ENCODE data around the gene MYO16.

DNA sequence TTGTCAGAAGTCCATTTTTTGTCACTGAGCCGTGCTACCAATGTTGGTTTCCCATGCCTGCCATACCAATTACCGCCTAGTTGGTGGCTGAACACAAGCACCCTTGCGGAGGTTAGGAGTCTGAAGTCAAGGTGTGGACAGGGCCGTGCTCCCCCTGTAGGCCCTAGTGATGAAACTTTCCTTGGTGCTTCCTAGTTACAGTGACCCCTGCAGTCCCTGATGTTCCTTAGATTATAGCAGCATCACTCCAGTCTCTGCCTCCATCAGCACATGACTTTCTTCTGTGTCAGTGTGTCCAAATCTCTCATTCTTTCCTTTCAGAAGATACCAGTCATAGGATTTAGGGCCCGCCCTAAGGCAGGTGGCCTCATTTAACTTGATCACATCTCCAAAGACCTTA, 99.0 kb downstream of the MYO16 start:
- TF ChIP-seq, protein P1, sequence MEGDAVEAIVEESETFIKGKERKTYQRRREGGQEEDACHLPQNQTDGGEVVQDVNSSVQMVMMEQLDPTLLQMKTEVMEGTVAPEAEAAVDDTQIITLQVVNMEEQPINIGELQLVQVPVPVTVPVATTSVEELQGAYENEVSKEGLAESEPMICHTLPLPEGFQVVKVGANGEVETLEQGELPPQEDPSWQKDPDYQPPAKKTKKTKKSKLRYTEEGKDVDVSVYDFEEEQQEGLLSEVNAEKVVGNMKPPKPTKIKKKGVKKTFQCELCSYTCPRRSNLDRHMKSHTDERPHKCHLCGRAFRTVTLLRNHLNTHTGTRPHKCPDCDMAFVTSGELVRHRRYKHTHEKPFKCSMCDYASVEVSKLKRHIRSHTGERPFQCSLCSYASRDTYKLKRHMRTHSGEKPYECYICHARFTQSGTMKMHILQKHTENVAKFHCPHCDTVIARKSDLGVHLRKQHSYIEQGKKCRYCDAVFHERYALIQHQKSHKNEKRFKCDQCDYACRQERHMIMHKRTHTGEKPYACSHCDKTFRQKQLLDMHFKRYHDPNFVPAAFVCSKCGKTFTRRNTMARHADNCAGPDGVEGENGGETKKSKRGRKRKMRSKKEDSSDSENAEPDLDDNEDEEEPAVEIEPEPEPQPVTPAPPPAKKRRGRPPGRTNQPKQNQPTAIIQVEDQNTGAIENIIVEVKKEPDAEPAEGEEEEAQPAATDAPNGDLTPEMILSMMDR (IDR thresholded peaks at IDR 0.05; ENCODE audit: poor library complexity, severe bottlenecking) = no peak
- TF ChIP-seq, protein P2, sequence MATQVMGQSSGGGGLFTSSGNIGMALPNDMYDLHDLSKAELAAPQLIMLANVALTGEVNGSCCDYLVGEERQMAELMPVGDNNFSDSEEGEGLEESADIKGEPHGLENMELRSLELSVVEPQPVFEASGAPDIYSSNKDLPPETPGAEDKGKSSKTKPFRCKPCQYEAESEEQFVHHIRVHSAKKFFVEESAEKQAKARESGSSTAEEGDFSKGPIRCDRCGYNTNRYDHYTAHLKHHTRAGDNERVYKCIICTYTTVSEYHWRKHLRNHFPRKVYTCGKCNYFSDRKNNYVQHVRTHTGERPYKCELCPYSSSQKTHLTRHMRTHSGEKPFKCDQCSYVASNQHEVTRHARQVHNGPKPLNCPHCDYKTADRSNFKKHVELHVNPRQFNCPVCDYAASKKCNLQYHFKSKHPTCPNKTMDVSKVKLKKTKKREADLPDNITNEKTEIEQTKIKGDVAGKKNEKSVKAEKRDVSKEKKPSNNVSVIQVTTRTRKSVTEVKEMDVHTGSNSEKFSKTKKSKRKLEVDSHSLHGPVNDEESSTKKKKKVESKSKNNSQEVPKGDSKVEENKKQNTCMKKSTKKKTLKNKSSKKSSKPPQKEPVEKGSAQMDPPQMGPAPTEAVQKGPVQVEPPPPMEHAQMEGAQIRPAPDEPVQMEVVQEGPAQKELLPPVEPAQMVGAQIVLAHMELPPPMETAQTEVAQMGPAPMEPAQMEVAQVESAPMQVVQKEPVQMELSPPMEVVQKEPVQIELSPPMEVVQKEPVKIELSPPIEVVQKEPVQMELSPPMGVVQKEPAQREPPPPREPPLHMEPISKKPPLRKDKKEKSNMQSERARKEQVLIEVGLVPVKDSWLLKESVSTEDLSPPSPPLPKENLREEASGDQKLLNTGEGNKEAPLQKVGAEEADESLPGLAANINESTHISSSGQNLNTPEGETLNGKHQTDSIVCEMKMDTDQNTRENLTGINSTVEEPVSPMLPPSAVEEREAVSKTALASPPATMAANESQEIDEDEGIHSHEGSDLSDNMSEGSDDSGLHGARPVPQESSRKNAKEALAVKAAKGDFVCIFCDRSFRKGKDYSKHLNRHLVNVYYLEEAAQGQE (IDR thresholded peaks at IDR 0.05; ENCODE audit: borderline replicate concordance) = no peak

Data from neural cell (in vitro differentiated cells).